Trophoblast cell (in vitro differentiated cells and primary cell): ENCODE measurements around the gene NKAP.

Experiments
- DNase-seq, 2 donors: peaks; one replicate each; pipeline ENCODE4 v3.0.0-alpha.2; 2016
- H2AFZ ChIP-seq: 2 replicates; pipeline ENCODE4 v1.6.1; 2013; ENCODE audit warnings: low read length, moderate library complexity, mild to moderate bottlenecking; ENCODE audit not compliant: insufficient read depth, poor library complexity
- H2AK5ac ChIP-seq: 2 replicates; pipeline ENCODE4 v1.6.1; 2013; ENCODE audit warnings: mild to moderate bottlenecking, low read length
- H2BK120ac ChIP-seq: 2 replicates; pipeline ENCODE4 v1.6.1; 2013; ENCODE audit warnings: low read length, mild to moderate bottlenecking, moderate library complexity; ENCODE audit not compliant: insufficient read depth, poor library complexity
- H2BK12ac ChIP-seq: 2 replicates; pipeline ENCODE4 v1.6.1; 2013; ENCODE audit warnings: mild to moderate bottlenecking, low read length, moderate library complexity
- H2BK5ac ChIP-seq: 2 replicates; pipeline ENCODE4 v1.6.1; 2013; ENCODE audit warnings: low read length, low read depth, moderate library complexity, mild to moderate bottlenecking; ENCODE audit not compliant: poor library complexity
- H3K14ac ChIP-seq: 2 replicates; pipeline ENCODE4 v1.6.1; 2013; ENCODE audit warnings: mild to moderate bottlenecking, low read length
- H3K18ac ChIP-seq: 2 replicates; pipeline ENCODE4 v1.6.1; 2013; ENCODE audit warnings: mild to moderate bottlenecking, low read length
- H3K23ac ChIP-seq: 2 replicates; pipeline ENCODE4 v1.6.1; 2013; ENCODE audit warnings: low read length
- H3K27ac ChIP-seq: 2 replicates; pipeline ENCODE4 v1.5.1; 2013; ENCODE audit warnings: low read depth, mild to moderate bottlenecking, inconsistent platforms, low read length, moderate library complexity
- H3K27me3 ChIP-seq: 2 replicates; pipeline ENCODE4 v1.6.1; 2013; ENCODE audit warnings: inconsistent platforms, mild to moderate bottlenecking, low read length, moderate library complexity; ENCODE audit not compliant: insufficient read depth
- H3K36me3 ChIP-seq, 2 experiments: 1 replicate in 1 of 2; 2 replicates in 1 of 2; pipeline ENCODE4 v1.6.1; 2013; ENCODE audit warnings: low read length in 2 of 2, mild to moderate bottlenecking in 2 of 2, moderate library complexity in 1 of 2; ENCODE audit not compliant: insufficient read depth in 2 of 2, control insufficient read depth in 1 of 2
- H3K4ac ChIP-seq: 2 replicates; pipeline ENCODE4 v1.6.1; 2013; ENCODE audit warnings: low read depth, mild to moderate bottlenecking, low read length, moderate library complexity
- H3K4me1 ChIP-seq, 2 experiments: 1 replicate in 1 of 2; 2 replicates in 1 of 2; pipeline ENCODE4 v1.6.1; 2013; ENCODE audit warnings: low read length in 2 of 2, mild to moderate bottlenecking in 2 of 2, moderate library complexity in 1 of 2; ENCODE audit not compliant: insufficient read depth in 2 of 2, control insufficient read depth in 1 of 2
- H3K4me2 ChIP-seq: 2 replicates; pipeline ENCODE4 v1.6.1; 2013; ENCODE audit warnings: inconsistent platforms, mild to moderate bottlenecking, low read length, moderate library complexity
- H3K4me3 ChIP-seq: 2 replicates; pipeline ENCODE4 v1.5.1; 2013; ENCODE audit warnings: mild to moderate bottlenecking, low read depth, low read length, inconsistent platforms
- H3K79me1 ChIP-seq: one replicate; pipeline ENCODE4 v1.6.1; 2013; ENCODE audit warnings: low read length
- H3K79me2 ChIP-seq: 2 replicates; pipeline ENCODE4 v1.6.1; 2013; ENCODE audit warnings: low read length, mild to moderate bottlenecking; ENCODE audit not compliant: control insufficient read depth, insufficient read depth, poor library complexity
- H3K9ac ChIP-seq: 2 replicates; pipeline ENCODE4 v1.6.1; 2013; ENCODE audit warnings: mild to moderate bottlenecking, low read length
- H3K9me3 ChIP-seq: 2 replicates; pipeline ENCODE4 v1.6.1; 2013; ENCODE audit warnings: low read depth, mild to moderate bottlenecking, control low read depth, inconsistent platforms, low read length; ENCODE audit not compliant: insufficient read depth
- H4K12ac ChIP-seq: 2 replicates; pipeline ENCODE4 v1.6.1; 2013; ENCODE audit warnings: low read depth, mild to moderate bottlenecking, low read length, moderate library complexity
- H4K8ac ChIP-seq: 2 replicates; pipeline ENCODE4 v1.6.1; 2013; ENCODE audit warnings: low read depth, mild to moderate bottlenecking, low read length, moderate library complexity
- H4K91ac ChIP-seq: one replicate; pipeline ENCODE4 v1.6.1; 2013; ENCODE audit warnings: low read depth, mild to moderate bottlenecking, low read length, moderate library complexity
- WGBS: extraction: QIAGEN DNeasy Blood & Tissue Kit; methylation state at CpG from one replicate; pipeline ENCODE4 v1.1.7; 2013; ENCODE audit warnings: missing lambda C conversion rate; ENCODE audit not compliant: insufficient read length, insufficient coverage; ENCODE audit errors: extremely low coverage; 5-methylcytosine and 5-hydroxymethylcytosine counted together

NKAP gene

GRCh38 chrX:119885554-119886428, 57.8 kb downstream of the NKAP start:
- Histone ChIP-seq H3K27ac (no peak overlapping the region), H3K4me1 (no peaks in the 10 kb centered on the region), H3K4ac (no peak overlapping the region), H3K79me1 (no peaks in the 10 kb centered on the region), H3K18ac (no peak overlapping the region), H3K27me3 (no peaks in the 10 kb centered on the region), H3K14ac (no peak overlapping the region), H3K4me3 (no peak overlapping the region), H3K4me2 (no peak overlapping the region), H3K9me3 (no peaks in the 10 kb centered on the region), H3K23ac (no peak overlapping the region), H3K79me2 (no peaks in the 10 kb centered on the region), H3K9ac (no peak overlapping the region), H2BK12ac (no peak overlapping the region), H4K91ac (no peak overlapping the region), H2AK5ac (no peak overlapping the region), H4K12ac (no peak overlapping the region), H2AFZ (no peak overlapping the region), H2BK5ac (no peak overlapping the region), H4K8ac (no peak overlapping the region), H2BK120ac (no peak overlapping the region), H3K36me3 (no peaks in the 10 kb centered on the region)
- WGBS, result no CpG with 5 or more reads among the region's 11 CpGs
- no peak for DNase-seq

GRCh38 chrX:119880552-119881437, 62.8 kb downstream of the NKAP start:
- Histone ChIP-seq H3K27ac (no peak overlapping the region), H2BK5ac (no peak overlapping the region), H4K8ac (no peak overlapping the region), H3K18ac (no peak overlapping the region), H3K4me3 (no peak overlapping the region), H3K79me2 (no peaks in the 10 kb centered on the region), H3K79me1 (no peaks in the 10 kb centered on the region), H3K36me3 (peaks cover 0 to 5% of the 10 kb centered on the region in 2 experiments), H3K9ac (no peak overlapping the region), H3K4ac (no peak overlapping the region), H2BK12ac (peak overlapping the region; percentile 58), H2BK120ac (no peak overlapping the region), H2AFZ (no peak overlapping the region), H3K14ac (no peak overlapping the region), H4K12ac (no peak overlapping the region), H2AK5ac (no peak overlapping the region), H3K9me3 (no peaks in the 10 kb centered on the region), H4K91ac (no peak overlapping the region), H3K27me3 (no peaks in the 10 kb centered on the region), H3K4me2 (no peak overlapping the region), H3K23ac (no peak overlapping the region), H3K4me1 (peaks cover 0 to 5% of the 10 kb centered on the region in 2 experiments)
- WGBS, result no CpG with 5 or more reads among the region's 11 CpGs
- peak; percentile 59 to 74 for DNase-seq

- WGBS, result no CpG with 5 or more reads among the region's 5 CpGs
- Histone ChIP-seq H3K27ac (no peak overlapping the region), H3K9me3 (no peaks in the 10 kb centered on the region), H3K4me3 (no peak overlapping the region), H4K12ac (no peak overlapping the region), H4K8ac (no peak overlapping the region), H3K18ac (no peak overlapping the region), H2AK5ac (no peak overlapping the region), H3K4me2 (no peak overlapping the region), H2BK5ac (no peak overlapping the region), H3K23ac (no peak overlapping the region), H2BK120ac (no peak overlapping the region), H3K36me3 (peaks cover 0 to 6% of the 10 kb centered on the region in 2 experiments), H3K79me1 (no peaks in the 10 kb centered on the region), H3K27me3 (no peaks in the 10 kb centered on the region), H2AFZ (no peak overlapping the region), H3K4me1 (peaks cover 0 to 5% of the 10 kb centered on the region in 2 experiments), H3K4ac (no peak overlapping the region), H3K9ac (no peak overlapping the region), H3K79me2 (no peaks in the 10 kb centered on the region), H2BK12ac (no peak overlapping the region), H4K91ac (no peak overlapping the region), H3K14ac (no peak overlapping the region)
- DNase-seq, result no peak
Measured at GRCh38 chrX:119880076-119880475, 63.5 kb downstream of the NKAP start.

- no peak for DNase-seq
- no peak overlapping the region for H3K9ac ChIP-seq
- no peak overlapping the region for H3K18ac ChIP-seq
- no peak overlapping the region for H3K4me2 ChIP-seq
- H3K4me3 ChIP-seq, result no peak overlapping the region
- no peaks in the 10 kb centered on the region for H3K79me2 ChIP-seq
- no peak overlapping the region for H2AK5ac ChIP-seq
- no peaks in the 10 kb centered on the region for H3K79me1 ChIP-seq
- H2BK12ac ChIP-seq, result no peak overlapping the region
- H2BK5ac ChIP-seq, result no peak overlapping the region
- no peaks in the 10 kb centered on the region for H3K27me3 ChIP-seq
- H3K9me3 ChIP-seq, result no peaks in the 10 kb centered on the region
- H4K91ac ChIP-seq, result no peak overlapping the region
- H3K4me1 ChIP-seq, result peaks cover 0 to 5% of the 10 kb centered on the region in 2 experiments
- H3K23ac ChIP-seq, result no peak overlapping the region
- H4K8ac ChIP-seq, result no peak overlapping the region
- no peak overlapping the region for H3K14ac ChIP-seq
- H3K27ac ChIP-seq, result no peak overlapping the region
- no CpG with 5 or more reads among the region's 2 CpGs for WGBS
- no peak overlapping the region for H2AFZ ChIP-seq
- no peak overlapping the region for H4K12ac ChIP-seq
- H3K4ac ChIP-seq, result no peak overlapping the region
- H3K36me3 ChIP-seq, result peaks cover 0 to 6% of the 10 kb centered on the region in 2 experiments
- no peak overlapping the region for H2BK120ac ChIP-seq
Measured at GRCh38 chrX:119878740-119879139, 64.8 kb downstream of the NKAP start.
